ENCODE results near the gene PACRG. TPM values are rescaled to one million over a fixed set of nuclear protein-coding genes. Genes with fewer than 3 reads are reported as not detected.

The PACRG gene
- total RNA-seq, 1 experiment from 2014 or later: 0.26 TPM

DNA sequence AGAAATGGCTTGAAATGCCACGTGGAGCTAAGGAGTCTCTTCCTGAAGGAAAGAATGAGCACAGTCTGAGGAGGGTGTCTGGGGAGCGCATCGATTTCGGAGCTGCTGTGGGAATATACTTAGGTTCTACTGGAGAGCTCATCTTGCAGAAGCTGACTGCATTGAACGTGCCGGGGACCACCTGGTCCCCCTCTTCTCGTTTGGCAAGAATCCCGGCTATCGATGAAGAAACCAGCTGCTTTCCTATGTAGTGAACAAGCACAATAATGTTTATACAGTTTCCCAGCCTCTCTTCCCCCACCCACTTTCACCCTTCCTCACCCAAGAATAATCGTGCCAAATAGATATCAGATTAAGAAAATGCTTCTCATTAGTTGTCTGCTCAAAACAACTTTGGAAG lies 242.5 kb downstream of the PACRG start:
- no peak overlapping the region for H4K91ac ChIP-seq (ENCODE audit: insufficient read length, low read depth, low read length)

More for the DNA sequence above, 242.5 kb downstream of the PACRG start:
- Histone ChIP-seq H3K18ac (ENCODE audit: insufficient read length, low read depth, low read length) (no peak overlapping the region), H3K27ac (ENCODE audit: insufficient read length, low read depth, low read length) (no peak overlapping the region), H2BK15ac (ENCODE audit: low read depth, low read length) (no peak overlapping the region), H2BK20ac (ENCODE audit: low read depth, low read length, poor library complexity, severe bottlenecking) (no peak overlapping the region), H2BK5ac (ENCODE audit: insufficient read length, low read length) (no peak overlapping the region), H2AFZ (ENCODE audit: low read length) (no peak overlapping the region), H3K23ac (ENCODE audit: insufficient read length, low read depth, low read length) (no peak overlapping the region), H4K5ac (ENCODE audit: insufficient read length, low read depth, low read length) (no peak overlapping the region), H4K8ac (replicated peaks; ENCODE audit: insufficient read length, low read depth, low read length) (no peak overlapping the region), H4K20me1 (ENCODE audit: control insufficient read depth, insufficient read depth, insufficient read length) (no peaks in the 10 kb centered on the region), H3K9ac (ENCODE audit: extremely low read depth, insufficient read length, low read length) (no peak overlapping the region), H3K23me2 (ENCODE audit: insufficient read length, low read depth, low read length, poor library complexity, severe bottlenecking) (no peaks in the 10 kb centered on the region), H3K79me1 (ENCODE audit: insufficient read depth, low read depth, low read length, poor library complexity, severe bottlenecking) (no peaks in the 10 kb centered on the region), H3K9me3 (ENCODE audit: control insufficient read depth, low read depth, low read length) (no peaks in the 10 kb centered on the region), H3K79me2 (ENCODE audit: insufficient read depth, low read length) (no peaks in the 10 kb centered on the region), H3K4me1 (ENCODE audit: insufficient read depth, low read length) (no peaks in the 10 kb centered on the region), H3K4ac (ENCODE audit: low read depth, low read length) (no peak overlapping the region), H2BK12ac (ENCODE audit: insufficient read length, low read depth, low read length) (no peak overlapping the region), H2BK120ac (ENCODE audit: low read depth, low read length, poor library complexity, severe bottlenecking) (no peak overlapping the region), H3K27me3 (ENCODE audit: insufficient read depth, low read length) (no peaks in the 10 kb centered on the region), H3T11ph (ENCODE audit: low read length) (no peak overlapping the region), H3K4me2 (ENCODE audit: insufficient read depth, insufficient read length, low read length) (no peak overlapping the region), H2AK5ac (ENCODE audit: insufficient read length, low read length) (no peak overlapping the region), H3K56ac (ENCODE audit: insufficient read length, low read depth, low read length) (no peak overlapping the region), H3K14ac (ENCODE audit: insufficient read depth, low read length) (no peak overlapping the region)
- no peak overlapping the region for H3K4me3 Mint-ChIP-seq
- WGBS (ENCODE audit: extremely low coverage, insufficient read length, low lambda C conversion rate): no CpG with 5 or more reads among the region's 10 CpGs
- DNase-seq: no peak
- peaks cover 0 to 2% of the 10 kb centered on the region in 2 experiments; a peak in 1 of 5 replicates for H3K9me3 Mint-ChIP-seq
- no peaks in the 10 kb centered on the region for H3K4me1 Mint-ChIP-seq
- no peaks in the 10 kb centered on the region; the same call in 1 of the 2 replicates for H3K27me3 Mint-ChIP-seq (ENCODE audit: low read depth)
- no peak overlapping the region; a peak in 1 of 7 replicates for H3K27ac Mint-ChIP-seq
- H3K36me3 Mint-ChIP-seq (ENCODE audit: insufficient read depth in 1 of 3, low read depth in 3 of 3): no peaks in the 10 kb centered on the region; a peak in 1 of 7 replicates
- no peak for TF ChIP-seq CTCF (conservative IDR thresholded peaks at IDR 0.05)
